ENCODE data around the gene SNRPD2.
"Not testable (repeated sequence)": the region's sequence is repeated elsewhere in the genome, so short reads cannot be mapped to it uniquely, and the experiment has no call there.

SNRPD2 gene

DNA sequence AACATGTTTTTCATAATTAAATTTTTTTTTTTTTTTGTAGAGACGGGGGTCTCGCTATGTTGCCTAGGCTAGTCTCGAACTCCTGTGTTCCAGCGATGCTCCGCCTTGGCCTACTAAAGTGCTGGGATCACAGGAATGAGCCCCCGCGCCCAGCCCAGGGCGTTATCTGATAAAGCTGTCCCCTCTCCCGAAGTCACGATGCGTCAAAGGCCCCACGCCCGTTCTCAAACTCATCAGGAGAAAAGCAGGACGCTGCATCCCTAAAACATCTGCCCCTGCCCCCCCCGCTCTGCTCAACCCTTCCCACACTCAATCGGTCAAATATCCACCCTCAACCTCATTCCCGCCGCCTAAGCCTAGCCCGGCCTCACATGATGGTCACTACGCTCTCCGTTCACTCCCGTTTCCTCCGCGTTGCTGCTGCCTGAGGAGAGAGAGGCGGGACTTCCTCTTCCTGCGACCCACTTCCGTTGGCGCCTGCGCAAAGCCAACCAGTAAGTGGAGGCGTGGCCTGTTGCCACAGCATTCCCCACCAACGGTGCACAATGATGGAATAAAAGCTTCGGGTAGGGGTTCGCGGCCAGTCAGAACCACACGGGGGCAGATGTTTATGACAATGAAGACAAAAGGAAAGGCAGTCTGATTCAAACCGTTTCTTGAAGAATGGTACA lies at the start of gene SNRPD2:
SNRPD2 (minus strand) TSS at position 438 of the 671 bp plus-strand sequence; CDS start at position 373, 65 bp downstream.
- peak; percentile 96 for DNase-seq (ENCODE audit: low spot score)

DNA sequence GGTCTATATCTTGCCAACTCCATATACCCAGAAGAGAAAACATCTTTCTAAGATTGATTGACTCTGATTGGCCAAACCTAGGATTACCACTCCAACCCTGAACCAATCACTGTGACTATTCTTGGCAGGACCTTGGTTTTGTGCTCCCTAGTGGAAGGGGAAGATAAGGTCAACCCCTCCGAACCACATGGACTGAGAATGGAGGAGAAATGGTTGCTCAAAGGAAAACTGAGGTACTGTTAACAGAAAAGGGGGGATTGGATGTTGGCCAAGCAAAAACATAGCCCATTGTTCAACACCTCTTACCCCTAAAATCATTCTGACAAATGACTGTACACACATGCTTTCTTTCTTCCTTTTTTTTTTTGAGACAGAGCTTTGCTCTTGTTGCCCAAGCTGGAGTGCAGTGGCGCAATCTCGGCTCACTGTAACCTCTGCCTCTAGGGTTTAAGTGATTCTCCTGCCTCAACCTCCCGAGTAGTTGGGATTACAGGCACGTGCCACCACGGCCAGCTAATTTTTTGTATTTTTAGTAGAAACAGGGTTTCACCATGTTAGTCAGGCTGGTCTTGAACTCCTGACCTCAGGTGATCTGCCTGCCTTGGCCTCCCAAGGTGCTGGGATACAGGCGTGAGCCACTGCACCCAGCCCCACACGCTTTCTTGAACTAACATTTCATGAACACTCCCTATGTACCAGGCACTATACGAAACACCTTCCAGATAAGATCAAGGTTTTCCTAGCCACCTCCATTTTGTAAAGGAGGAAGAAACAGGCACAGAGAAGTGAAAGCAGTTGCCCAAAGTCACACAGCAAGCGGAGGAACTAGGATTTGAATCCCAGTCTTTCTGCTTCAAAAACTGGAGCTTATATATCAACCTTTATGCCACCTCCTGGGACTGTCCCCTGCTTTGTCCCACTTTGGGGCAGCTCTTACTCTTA lies 48.0 kb upstream of the SNRPD2 start:
- no peak for DNase-seq (ENCODE audit: low spot score)

DNA sequence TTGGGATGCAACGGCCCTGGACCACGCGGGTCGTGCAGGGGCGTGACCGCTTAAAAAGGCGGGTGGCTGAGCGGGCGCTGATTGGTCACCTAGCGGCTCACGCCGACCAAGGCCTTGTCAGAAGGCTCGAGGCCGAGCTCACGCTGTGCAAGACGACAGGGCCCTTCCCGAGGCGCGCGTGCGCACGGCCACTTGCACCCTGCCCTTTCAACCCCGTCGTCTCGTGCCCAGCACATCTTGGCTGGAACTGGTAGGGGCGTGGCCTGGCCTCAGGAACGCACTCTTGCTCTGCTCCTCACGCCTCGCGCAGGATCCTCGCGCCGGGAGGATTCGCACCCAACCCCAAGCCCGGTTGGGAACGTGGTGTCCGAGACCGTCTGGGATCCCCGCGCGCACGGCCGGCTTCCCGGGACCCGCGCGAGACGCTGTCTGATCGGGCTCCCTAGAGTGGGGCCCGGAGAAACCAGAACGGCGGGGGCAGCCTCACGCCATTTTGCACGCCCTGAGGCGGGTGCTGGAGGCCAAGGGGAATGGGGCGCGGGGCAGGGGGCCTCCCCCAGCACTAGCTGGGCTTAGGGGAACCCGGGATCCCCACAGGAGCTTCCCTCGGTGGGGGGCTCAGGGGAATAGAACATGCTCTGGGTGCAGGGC lies 41.5 kb upstream of the SNRPD2 start, which contains the start of gene MEIOSIN:
MEIOSIN (plus strand) TSS at position 280 of the 651 bp plus-strand sequence. CDS start 1,938 bp downstream, outside the sequence.
- DNase-seq (ENCODE audit: low spot score): no peak

DNA sequence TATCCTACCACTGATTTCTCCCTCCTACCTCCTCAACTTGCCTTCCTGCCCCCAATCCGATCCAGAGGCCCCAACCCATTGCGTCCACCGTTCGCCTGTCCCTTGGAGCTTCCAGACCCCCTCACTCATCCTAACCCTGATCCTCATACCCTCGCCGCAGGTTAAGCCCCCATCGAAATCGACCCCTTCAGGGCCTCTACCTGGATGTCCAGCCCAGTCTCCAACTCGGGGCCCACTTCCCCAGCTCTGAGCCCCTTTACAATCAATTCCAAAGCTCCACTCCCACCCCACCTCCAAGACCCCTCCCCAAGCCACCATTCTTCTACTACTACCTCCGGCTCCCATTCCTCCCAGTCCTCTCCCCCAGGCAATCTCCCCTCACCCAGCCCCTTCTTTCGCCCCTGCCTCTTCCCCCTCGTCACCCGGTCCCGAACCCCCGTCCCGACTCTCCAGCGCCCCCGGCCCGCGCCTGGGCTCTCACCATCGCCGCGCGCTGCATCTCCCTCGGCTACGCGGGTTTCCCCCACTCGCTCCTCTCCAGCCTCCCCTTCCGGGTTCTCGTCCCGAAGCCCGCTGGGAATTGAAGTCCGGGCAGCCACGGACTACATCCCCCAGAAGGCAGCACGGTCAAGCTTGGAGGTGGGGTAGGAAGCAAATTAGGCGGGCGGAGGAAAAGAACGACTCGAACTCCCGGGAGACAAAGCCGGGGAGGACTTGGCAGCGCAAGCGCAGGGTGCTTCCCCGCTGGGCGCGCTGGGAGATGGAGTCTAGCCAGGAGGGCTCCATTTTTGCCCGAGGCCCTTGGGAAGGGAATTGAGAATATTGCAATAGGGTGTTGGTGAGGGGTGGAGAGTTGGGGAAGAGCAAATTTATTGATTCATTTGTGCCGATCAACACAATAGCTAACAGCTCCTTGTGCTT lies 38.9 kb upstream of the SNRPD2 start, which contains the start of gene FBXO46:
FBXO46 (minus strand) TSS at position 529 of the 921 bp plus-strand sequence. CDS start 17,401 bp downstream, outside the sequence.
- DNase-seq (ENCODE audit: low spot score): peak; percentile 98

DNA sequence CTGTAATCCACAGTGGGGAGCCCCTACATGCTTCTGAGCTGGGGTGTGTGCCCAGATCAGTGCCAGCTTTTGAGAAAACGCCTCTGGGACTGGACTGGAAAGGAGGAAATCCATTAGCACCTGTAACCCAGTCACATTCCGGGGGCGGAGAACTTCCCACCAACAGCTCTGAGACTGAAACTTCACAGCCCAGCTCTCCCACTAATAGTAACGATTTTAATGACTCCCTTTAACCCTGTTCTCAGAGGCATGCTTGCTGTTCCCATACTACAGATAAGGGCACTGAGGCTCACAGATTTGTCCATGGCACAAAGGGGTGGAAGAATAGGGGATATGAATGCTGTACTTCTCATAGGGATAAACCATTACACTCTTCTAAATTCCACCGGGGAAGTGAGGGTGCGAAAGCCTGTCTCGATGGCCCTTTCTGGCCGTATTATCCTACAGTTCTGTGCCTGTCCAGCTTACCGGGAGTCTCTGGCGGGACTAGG lies 38.1 kb upstream of the SNRPD2 start:
- DNase-seq (ENCODE audit: low spot score): peak; percentile 48

DNA sequence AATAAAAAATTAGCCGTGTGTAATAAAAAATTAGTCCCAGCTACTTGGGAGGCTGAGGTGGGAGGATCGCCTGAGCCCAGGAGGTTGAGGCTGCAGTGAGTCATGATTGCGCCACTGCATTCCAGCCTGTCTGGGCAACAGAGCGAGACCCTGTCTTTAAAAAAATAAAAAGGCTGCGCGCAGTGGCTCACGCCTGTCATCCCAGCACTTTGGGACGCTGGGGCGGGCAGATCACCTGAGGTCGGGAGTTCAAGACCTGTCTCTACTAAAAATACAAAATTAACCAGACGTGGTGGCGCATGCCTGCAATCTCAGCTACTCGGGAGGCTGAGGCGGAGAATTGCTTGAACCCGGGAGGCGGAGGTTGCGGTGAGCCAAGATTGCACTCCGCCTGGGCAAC lies 36.9 kb upstream of the SNRPD2 start:
- DNase-seq (ENCODE audit: low spot score): peak; percentile 12

DNA sequence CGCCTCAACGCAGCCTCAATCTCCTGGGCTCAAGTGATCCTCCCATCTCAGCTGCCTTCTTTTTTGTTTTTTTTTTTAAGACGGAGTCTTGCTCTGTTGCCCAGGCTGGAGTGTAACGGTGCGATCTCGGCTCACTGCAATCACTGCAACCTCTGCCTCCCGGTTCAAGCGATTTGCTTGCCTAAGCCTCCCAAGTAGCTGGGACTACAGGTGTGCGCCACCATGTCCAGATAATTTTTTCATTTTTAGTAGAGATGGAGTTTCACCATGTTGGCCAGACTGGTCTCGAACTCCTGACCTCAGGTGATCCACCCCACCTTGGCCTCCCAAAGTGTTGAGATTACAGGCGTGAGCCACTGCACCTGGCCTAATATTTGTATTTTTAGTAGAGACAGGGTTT lies 28.3 kb upstream of the SNRPD2 start:
- not testable (repeated sequence) for DNase-seq (ENCODE audit: low spot score)

DNA sequence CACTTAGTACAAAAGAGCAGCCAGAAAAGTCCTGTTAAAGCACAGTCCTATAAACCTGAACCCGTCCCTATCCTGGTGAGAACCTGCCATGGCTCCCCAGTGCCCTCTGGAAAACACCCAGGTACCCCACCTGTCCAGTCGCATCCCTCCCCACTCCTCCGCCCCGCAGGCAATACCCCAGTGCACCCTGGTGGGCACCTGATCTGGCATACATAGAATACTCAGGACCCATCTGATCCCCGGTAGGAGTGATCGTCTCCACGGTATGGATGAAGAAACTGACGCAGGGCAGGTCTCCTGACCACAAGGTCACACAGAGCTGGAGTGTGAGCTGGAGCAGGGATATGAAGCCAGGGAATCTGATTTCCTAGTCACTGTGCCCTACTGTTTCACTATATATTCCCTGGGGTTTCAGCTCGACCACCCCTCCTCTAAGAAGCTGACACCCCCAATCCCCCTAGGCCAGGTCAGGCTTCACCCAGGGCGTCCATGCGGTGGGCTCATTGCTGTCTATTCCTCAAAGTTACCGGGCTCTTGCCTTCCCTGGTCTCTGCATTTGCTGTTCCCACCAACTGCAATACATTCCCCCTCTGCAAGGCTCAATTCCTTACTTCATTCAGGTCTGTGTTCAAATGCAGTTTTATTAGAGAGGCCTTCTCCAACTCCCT lies 26.4 kb upstream of the SNRPD2 start:
- DNase-seq (ENCODE audit: low spot score): no peak

DNA sequence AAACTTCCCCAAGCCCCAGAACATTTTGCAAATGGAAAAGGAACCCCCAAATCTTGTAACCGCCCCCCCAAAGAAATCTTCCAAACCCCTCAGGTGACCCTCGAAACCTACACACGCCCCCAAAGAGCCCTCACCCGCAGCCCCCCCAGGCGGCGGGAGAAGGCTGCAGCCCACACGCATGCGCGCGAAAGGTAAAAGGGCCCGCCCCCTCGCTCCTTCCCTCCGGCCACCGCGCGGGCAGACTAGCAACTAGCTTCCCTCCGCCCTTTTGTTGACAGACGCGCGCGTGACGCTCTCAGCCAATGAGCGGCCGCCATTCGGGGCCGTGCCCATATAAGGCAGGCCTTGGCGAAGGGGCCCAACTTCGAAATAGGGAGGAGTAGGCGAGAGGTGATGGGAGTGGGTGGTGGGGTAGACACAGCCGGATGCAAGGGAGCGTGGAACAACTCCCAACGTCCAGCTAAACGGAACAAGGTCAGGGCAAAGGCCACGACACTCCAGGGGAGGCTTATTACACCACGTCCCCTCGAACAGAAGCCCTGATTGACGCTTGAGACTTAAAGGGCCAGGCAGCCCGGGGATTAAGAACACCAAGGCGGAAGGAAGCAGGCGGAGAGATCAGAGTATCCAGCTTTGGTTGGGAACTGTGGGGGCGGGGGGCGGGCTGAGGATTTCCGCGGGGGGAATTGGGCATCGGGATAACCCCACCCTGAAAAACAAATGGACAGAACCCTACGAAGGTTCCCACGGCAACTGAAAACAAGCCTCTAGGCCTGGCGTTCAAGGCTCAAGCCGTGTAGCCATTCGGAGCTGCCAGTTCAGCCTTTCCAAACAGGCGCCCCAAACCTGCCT lies 25.6 kb upstream of the SNRPD2 start:
- peak; percentile 99 for DNase-seq (ENCODE audit: low spot score)

DNA sequence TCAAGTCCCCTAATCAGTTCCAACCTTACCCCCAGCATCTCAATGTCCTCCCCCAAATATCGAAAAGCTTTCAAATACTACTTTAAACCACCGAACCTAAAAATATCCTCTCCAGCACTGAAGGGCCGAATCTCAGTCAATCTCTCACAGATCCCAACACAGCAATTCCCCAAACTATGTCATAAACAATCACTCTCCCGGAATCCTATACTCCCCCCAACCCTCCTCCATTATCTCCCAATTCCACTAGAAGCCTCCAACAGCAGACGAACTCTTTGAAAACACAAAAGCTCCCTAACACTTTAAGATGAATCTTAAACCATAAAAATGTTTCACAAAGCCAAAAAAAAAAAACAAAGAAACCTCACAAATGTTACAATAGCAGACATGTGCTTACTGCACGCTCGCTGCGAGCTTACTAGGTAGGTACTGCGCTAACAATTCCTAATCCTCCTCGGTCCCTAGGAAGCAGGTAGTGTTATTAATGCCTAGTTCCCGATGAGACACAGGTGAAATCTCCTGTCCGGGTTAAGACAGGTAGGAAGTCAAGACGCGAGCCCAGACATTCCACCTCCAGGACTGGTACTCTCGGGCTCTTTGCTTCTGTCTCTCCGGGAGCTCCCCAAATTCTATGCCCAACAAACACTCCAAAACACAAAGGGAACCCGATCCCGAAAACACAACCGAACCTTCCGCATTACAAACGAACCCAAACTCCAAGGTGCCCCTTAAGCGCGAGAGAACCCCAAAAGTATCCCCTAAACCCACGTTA lies 24.8 kb upstream of the SNRPD2 start:
- DNase-seq (ENCODE audit: low spot score): peak; percentile 60

DNA sequence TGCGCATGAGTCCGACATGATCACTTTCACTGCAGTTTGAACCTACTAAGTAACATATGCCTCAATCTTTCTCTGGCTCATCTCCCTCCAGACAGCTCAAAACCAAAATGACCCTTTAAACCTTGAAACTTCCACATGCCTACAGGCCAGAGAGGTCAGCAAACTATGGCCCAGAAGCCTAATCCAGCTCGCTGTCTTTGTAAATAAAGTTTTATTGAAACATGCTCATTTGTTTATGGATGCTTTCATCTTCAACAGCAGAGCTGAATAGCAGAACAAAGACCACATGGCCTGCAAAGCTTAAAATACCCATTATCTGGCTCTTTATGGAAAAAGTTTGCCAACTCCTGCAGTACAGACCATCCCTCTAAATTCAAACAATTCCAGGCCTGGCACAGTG lies 23.4 kb upstream of the SNRPD2 start:
- DNase-seq (ENCODE audit: low spot score): no peak

DNA sequence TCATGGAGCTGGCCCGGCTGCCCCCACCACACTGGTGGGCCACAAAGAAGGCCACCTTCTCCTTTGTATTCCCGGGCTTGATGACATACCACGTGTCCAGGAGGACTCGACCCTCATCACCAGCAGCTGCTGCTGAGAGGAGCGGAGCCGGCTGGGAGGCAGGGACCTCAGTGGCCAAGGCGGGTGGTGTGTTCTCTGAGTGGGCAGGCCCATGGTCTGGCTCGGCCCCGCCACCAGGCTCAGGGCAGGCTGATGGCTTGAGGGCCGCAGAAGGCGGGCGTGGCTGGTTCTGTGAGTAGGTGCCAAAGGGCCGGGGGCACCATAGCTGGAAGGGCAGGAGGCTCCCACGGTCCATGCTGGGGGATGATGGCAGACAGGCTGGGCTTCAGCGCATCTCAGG lies 21.4 kb upstream of the SNRPD2 start:
- no peak for DNase-seq (ENCODE audit: low spot score)

DNA sequence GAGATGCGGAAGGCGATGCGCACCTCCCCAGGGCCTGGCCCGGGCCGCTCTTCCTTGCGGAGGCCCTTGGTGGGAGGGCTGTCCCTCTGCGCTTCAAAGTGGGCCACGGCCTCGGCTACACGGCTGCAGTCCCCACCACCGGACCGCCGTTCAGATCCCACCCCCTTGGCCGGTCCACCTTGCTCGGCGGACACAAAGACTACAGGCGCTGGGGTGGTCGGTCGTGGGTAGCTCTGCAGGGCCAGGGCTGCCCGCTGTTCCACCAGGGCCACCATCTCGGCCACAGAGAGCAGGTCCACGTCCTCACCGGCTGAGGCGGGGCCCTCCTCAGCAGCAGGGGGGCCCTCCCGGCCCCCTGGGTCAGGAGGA lies 20.9 kb upstream of the SNRPD2 start:
- no peak for DNase-seq (ENCODE audit: low spot score)

DNA sequence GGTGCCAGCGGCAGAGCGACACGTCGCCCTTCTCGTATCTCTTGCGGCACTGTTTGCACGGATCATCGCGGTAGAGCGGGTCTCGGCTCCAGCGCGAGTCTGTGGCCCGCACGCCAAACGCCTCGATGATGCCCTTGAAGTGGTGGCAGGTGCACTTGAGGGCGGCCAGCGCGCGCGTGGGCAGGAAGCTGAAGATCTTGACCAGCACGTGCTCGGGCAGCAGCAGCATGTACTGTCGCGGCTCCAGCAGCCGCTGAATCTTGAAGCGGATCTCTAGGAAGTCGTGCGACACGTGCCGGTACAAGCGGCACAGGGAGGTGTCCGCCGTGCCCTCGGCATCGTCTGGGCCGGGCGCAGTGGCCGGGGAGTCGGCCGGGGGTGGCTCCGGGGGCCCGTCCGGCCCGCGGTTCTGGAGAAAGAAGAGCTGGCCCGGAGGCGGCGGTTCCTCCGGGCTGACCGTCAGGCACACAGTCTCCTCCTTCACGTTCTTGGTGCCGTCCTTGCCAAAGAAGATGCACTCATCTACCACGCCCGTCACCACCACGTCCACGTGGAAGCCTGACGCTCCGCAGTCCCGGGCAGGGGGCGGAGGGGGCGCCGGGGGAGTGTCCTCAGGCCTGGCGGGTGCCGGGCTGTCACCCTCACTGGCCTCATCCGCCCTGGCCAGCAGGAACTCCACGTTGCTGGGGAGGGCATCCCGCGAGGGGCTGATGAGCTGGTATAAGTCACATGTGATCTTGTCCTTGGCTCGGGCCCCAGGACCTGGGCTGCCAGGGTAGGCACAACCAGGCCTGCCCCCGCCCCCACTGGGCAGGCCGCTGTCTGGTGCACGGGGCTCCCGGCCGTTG lies 20.3 kb upstream of the SNRPD2 start:
- no peak for DNase-seq (ENCODE audit: low spot score)

DNA sequence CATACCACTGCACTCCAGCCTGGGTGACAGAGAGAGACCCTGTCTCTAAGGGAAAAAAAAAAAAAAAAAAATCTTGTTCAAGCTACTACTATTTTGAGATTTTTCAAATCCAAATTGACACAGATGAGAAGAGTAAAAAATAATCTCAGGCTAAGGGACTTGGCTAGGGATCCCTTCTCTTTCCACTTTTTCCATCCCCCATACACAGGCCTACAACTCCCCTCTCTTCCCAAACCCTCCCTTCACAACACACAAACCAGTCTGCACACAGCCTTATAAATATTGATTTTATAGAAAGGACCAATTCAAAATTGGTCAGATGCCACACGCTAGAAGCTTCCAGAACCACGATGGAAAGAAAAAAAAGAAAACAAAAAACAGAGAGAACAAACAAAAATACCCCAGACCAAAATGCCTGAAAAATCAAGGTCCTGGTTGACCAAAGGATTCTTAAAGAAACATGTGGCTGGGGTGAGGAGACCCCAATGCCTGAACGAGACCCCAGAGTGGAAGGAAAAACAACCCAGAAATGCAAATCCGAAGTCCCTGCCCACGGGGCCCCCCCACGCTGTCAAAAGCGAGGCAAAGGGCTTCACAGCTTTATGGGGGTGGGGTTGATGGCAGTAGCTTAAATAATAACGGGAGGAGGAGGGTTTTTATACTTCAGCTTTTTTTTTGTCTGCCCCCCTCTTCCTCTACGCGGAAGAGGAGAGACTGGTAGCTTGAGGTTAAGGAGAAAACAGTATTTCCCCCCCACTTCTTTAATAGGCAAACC lies 18.8 kb upstream of the SNRPD2 start:
- no peak for DNase-seq (ENCODE audit: low spot score)

DNA sequence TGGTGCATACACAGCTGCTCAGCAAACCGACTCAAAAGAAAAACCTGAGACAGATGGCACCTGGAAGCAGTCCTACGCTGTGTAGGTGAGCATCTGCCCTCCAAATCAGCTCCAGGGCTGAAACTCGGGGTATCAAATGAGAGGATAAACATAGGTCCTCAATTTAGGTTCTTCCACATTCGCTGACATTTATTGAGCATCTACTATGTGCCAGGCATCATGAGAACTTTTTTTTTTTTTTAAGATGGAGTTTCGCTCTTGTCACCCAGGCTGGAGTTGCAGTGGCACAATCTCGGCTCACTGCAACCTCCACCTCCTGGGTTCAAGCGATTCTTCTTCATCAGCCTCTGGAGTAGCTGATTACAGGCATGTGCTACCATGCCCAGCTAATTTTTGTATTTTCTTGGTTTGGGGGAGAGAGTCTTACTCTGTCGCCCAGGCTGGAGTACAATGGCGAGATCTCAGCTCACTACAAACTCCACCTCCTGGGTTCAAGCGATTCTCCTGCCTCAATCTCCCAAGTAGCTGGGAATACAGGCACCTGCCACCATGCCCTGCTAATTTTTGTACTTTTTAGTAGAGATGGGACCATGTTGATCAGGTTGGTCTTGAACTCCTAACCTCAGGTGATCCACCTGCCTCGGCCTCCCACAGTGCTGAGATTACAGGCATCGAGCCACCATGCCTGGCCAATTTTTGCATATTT lies 14.1 kb upstream of the SNRPD2 start:
- no peak for DNase-seq (ENCODE audit: low spot score)

DNA sequence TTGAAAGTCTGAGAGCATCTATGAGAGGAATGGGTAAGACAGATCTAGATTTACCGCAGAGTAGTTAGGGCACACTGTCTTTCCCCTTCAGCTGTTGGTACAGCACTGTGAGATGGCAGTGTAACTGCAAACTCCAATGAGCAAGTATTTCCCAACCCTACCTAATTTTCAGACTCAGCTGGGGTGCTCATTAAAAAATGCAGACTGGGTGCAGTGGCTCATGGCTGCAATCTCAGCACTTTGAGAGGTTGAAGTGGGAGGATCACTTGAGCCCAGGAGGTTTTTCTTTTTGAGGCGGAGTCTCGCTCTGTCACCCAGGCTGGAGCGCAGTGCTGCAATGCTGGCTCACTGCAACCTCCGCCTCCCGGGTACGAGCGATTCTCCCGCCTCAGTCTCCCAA lies 13.4 kb upstream of the SNRPD2 start:
- no peak for DNase-seq (ENCODE audit: low spot score)
